ENCODE measurements around the gene MNX1.

- TF ChIP-seq CTCF (conservative IDR thresholded peaks at IDR 0.05 in 1 of 2, IDR thresholded peaks at IDR 0.05 in 1 of 2; ENCODE audit: extremely low read depth in 1 of 2, insufficient read depth in 1 of 2, low read depth in 1 of 2, low read length in 2 of 2) (no peak), EZH2 (IDR thresholded peaks at IDR 0.05; ENCODE audit: borderline replicate concordance, low read length) (no peak)
These were observed 2.6 kb upstream of the MNX1 start for GRCh38 chr7:157013101-157013500.

All from mammary epithelial cell (primary cell).